Measurements from ENCODE around the gene ZFP91.
"Not testable (repeated sequence)": the region's sequence is repeated elsewhere in the genome, so short reads cannot be mapped to it uniquely, and the experiment has no call there.

The ZFP91 gene

GRCh38 chr11:58578635-58579191 lies at the start of gene ZFP91:
ZFP91 (plus strand) TSS chr11:58579063; CDS start chr11:58579282, 219 bp downstream.
- peak; percentile 95 for DNase-seq (ENCODE audit: low read depth)

- no peak for DNase-seq (ENCODE audit: low read depth)
Observed at GRCh38 chr11:58530236-58530635, 48.6 kb upstream of the ZFP91 start.

GRCh38 chr11:58531865-58532341 lies 47.0 kb upstream of the ZFP91 start:
- no peak for DNase-seq (ENCODE audit: low read depth)

GRCh38 chr11:58546841-58547240 lies 32.0 kb upstream of the ZFP91 start:
- DNase-seq (ENCODE audit: low read depth) = no peak

DNA sequence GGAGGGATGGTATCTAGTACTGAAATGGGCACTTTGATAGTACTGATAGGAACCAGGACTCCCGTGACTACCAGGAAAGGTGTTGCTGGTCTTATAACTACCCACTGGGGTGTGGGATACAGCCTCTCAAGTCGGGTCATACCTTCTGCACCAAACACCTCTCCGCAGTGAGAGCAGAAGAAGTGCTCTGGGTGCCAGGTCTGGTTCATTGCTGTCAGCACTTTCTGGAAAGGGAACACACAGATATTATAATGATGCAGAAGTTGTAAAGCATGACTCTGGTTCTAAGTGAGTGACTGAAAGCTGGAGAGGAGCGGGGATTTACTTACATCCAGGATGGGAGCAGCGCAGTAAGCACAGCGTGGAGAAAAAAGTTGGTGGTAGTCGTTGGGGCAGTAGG lies 29.2 kb upstream of the ZFP91 start:
- no peak for DNase-seq (ENCODE audit: low read depth)

GRCh38 chr11:58560842-58561241 lies 18.0 kb upstream of the ZFP91 start:
- no peak for DNase-seq (ENCODE audit: low read depth)

DNA sequence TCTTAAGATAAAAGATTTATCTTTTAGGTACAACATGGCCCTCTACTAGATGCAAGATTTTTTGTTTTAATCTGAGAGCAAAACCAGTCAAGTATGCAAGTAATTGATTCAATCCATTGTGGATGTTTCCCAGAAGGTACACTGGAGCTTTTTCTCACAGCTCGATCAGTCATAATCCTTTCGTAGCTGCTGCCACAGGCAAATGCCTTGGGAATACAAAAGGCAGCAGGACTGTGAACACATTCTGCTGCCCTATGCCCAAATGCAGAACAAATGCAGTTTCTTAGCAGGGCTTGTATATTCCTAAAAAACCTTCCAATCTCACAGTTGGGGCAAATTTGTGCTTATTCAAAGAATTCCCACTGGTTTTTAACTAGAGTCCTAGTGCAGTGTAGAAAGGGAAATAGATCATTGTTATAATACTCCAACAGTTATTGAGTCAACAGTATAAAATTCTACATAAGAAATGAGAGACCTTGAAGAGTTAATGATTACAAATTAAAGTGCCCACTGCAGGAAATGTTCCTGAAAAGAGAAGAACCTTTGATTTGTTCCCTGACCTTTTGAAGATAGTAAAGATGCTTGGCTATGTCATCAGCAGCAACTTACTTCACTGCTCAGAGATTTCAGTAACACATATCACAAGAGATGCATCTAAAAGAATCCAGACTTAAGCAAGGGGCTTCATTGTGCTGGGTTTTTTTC lies 17.3 kb upstream of the ZFP91 start:
- no peak for DNase-seq (ENCODE audit: low read depth)

GRCh38 chr11:58562375-58562800 lies 16.5 kb upstream of the ZFP91 start:
- no peak for DNase-seq (ENCODE audit: low read depth)

- no peak for DNase-seq (ENCODE audit: low read depth)
Observed at GRCh38 chr11:58564231-58564630, 14.6 kb upstream of the ZFP91 start.

DNA sequence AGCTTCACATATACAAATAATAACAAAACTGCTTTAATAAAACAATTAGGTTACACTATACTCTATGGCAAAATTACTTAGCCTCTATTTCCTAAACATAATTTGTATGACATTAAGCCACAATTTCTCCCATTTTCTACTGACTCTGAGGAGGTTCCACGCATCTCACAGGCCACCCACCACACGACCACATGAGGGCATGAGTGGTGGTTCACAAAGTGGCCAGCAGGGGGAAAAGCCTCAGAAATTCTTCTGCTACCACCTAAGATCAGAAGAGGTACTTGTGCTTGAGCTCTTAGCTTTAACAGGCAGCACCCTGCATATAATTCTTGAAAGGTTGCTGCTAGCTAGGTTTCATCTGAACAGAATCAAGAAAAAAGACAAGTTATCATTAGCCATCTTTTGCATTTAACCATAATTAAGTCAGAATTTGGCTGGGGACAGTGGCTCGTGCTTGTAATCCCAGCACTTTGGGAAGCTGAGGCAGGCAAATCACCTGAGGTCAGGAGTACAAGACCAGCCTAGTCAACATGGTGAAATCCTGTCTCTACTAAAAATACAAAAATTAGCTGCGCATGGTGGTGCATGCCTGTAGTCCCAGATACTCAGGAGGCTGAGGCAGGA lies 10.9 kb upstream of the ZFP91 start:
- peak; percentile 67 for DNase-seq (ENCODE audit: low read depth)

DNA sequence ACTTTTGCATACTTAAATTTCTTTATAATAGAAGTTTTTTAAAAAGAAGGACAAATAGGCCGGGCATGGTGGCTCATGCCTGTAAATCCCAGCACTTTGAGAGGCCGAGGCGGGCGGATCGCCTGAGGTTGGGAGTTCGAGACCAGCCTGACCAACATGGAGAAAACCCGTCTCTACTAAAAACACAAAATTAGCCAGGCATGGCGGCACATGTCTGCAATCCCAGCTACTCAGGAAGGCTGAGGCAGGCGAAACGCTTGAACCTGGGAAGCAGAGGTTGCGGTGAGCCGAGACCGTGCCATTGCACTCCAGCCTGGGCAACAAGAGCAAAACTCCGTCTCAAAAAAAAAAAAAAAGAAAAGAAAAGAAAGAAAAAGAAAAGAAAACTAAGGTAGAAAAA lies 6.0 kb upstream of the ZFP91 start:
- not testable (repeated sequence) for DNase-seq (ENCODE audit: low read depth)

GRCh38 chr11:58573451-58574104 lies 5.3 kb upstream of the ZFP91 start:
- DNase-seq (ENCODE audit: low read depth) = peak; percentile 50

GRCh38 chr11:58574881-58575280 lies 4.0 kb upstream of the ZFP91 start:
- DNase-seq (ENCODE audit: low read depth) = no peak

DNA sequence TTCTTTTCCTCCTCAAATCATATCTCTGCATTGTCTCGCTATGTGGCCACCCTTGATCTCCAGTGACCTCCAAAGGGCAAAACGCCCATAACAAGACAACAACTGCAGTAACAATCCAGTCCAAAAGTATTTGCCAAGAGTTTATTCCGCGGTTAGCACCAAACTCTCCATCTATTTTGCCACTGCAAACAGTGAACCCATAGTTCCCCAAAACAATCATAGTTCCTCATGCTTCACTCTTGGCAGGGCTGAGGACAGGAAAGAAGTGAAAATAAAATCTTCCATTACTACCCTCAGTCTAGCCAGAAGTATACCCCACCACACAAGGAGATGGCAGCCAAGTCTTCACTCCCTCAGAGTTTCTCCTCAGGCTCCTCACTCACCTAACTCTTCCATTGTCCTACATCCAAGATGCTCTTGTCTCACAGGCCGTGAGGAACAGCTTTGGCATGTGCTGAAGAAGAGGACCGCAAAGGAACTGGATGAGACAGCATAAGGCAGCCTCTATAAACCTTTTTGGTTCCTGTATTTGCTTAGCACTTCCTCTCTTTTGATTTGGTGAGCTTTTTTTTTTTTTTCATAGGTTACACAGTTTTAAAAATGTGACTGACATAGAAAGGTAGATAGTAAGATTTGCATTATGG lies 3.4 kb upstream of the ZFP91 start, which contains the start of gene LPXN:
Gene LPXN, minus strand, starts transcription at position 480 of the 644 bp plus-strand sequence. Its CDS starts 84 bp downstream, at position 396.
- DNase-seq (ENCODE audit: low read depth) = peak; percentile 23

DNA sequence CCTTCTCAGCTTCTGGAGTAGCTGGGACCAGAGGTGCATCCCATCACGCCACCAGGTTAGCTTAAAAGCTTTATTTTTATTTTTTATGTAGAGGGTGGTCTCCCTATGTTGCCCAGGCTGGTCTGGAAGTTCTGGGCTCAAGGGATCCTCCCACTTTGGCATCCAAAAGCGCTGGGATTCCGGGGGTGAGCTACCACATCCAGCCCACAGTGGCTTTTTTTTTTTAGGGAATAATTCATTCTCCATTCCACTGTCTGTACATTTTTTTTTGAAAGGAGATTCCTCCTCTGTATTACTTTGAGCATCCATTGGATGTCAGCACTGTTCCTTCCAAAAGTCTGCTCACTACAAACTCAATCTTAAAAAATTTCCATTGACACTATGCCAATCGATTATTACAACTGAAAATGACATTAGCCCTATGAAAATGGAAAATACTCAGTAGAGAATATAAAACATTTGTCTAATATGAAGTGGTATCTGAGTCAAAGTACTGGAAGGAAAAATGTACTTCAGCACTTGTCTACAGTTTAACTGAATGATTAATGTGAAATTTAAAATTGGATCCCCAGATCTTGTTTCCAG lies 1.9 kb upstream of the ZFP91 start:
- no peak for DNase-seq (ENCODE audit: low read depth)

DNA sequence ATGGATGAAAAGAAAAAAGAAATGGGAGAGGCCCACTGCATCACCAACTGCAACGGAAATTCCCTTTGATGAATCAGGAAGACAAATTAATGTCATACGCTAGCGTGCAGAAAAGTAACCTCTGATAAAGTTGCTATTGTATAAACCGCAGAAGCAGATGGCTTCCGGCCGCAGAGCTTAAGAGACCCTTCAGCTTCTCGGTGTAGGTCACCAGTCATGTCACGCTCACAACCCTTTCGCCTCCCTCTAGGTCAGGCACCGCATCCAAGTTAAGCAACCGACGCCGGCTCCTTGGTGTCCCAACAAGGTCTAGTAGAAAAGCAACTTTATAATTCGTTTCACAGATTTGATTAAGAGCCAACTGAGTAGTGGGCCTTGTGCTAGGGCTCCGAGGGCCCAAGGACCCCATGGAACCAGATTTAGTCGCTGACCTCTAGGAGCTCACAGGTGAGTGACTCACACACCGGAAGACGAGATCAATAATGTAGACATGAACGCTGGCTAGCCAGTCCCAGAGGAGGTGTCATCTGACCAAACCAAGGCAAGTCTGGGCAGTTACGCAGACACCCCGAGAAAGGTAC lies 1.2 kb upstream of the ZFP91 start:
- DNase-seq (ENCODE audit: low read depth) = peak; percentile 74

DNA sequence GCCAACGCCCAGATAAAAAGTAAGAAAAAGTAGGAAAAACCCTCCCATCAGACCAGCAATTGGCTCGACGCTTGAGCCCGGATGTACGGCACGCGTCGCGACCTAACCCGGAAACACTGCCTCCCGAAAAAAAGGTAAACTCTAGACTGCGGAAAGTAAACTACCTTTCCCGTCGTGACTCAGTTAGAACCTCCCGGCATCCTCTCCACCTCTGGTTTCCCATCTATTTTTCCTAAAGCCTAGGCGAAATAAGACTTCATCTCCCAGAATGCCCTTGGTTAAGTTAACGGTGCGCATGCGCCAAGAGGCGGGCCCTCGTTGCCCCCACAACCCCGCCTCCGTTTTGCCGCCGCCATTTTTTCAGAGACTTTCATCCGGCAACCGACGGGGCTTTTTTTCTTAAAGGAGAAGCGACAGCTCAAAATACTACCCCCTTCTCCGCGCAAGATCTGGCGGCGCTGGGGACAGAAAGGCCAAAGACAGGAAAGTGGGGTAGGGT lies 678 bp upstream of the ZFP91 start:
- peak; percentile 87 for DNase-seq (ENCODE audit: low read depth)

DNA sequence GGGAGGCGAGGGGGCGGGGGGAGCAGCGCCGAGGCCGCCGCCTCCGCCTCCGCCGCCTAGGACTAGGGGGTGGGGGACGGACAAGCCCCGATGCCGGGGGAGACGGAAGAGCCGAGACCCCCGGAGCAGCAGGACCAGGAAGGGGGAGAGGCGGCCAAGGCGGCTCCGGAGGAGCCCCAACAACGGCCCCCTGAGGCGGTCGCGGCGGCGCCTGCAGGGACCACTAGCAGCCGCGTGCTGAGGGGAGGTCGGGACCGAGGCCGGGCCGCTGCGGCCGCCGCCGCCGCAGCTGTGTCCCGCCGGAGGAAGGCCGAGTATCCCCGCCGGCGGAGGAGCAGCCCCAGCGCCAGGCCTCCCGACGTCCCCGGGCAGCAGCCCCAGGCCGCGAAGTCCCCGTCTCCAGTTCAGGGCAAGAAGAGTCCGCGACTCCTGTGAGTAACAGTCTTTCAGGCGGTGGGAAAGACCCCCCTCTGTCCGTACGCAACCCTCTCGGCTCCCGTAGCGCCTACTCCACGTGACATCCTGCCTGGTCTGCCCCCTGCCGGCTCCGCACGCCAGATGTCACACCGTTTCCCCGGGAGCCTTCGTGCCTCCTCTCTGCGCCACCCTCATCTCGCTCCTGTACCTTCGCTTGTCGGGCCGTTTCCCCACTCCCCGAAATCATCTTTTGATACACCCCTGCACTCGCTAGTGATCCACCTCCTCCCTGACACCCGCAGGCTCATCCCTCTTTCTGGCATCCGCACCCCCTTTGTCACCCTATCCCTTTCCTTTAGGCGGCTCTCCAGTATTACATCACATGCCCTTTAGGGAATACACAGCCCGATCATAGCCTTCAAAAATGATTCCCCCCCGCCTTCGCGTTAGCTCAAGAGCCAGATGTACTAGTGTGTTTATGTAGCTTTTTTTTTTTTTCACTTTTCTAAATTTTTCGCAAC lies 598 bp downstream of the ZFP91 start:
- peak; percentile 90 for DNase-seq (ENCODE audit: low read depth)

DNA sequence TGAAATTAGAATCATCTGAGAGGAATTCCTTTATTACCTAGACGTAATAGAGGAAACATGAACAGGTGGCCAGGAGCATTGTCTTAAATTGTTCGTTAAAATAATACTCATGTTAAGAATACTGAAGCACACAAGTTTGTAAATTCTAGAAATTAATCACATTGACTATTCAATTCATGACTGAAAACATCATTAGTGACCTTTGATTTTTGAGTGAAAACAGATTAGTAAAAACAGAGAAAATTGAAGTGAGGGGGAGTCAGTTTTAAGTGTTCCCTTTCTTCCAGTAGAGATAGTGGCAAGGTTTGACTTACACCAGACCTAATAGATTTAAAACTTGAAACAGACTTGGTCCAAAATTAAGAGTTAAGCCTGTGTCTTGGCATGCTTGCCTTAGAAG lies 1.4 kb downstream of the ZFP91 start:
- DNase-seq (ENCODE audit: low read depth) = no peak

DNA sequence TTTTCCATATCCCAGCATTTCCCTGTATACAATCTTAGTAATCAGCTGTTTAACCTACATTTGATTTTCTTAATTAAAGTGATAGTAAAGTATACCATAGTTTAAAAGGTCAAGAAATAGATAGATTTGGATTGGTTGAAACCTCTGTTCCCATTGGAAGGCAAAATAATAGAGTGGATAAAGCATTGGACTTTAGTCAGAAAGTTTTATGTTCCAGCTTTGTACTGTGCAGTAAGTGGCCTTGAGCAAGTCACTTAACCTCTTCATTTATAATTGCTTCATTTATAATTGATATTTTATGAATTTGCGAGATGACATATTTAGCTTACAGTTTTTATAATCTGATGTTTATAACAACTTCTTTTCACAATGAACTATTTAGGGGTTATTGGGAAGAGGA lies 3.6 kb downstream of the ZFP91 start:
- DNase-seq (ENCODE audit: low read depth) = no peak
